MCF 10A (cell line): ENCODE results near the gene KRTAP12-3. TPM values are rescaled to one million over a fixed set of nuclear protein-coding genes. Genes with fewer than 3 reads are reported as not detected.

Experiments
- BruUV-seq: library from RNA; stranded (reverse); fragments of 400-500 nt; replicated peaks from 2 replicates; lab custom pipeline; 2021; lab: Mats Ljungman, UMichigan
- CTCF ChIA-PET: fragments of 300-600 bp; sonication (Branson Sonifier 250); formaldehyde crosslinking; extraction: SDS; loops from one replicate; lab custom pipeline; 2021; ENCODE audit warnings: antibody characterized with exemption, inconsistent platforms; lab: Yijun Ruan, JAX
- POLR2A ChIA-PET: fragments of 300-600, 350-650 bp; sonication (Branson Sonifier 250); formaldehyde crosslinking; extraction: SDS; loops from one replicate; lab custom pipeline; 2020; ENCODE audit warnings: antibody characterized with exemption, inconsistent platforms; lab: Yijun Ruan, JAX
- DNase-seq: peaks from one replicate; pipeline ENCODE4 v3.0.0-alpha.2; 2018; ENCODE audit not compliant: unreplicated experiment
- H3K27ac Mint-ChIP-seq: one replicate; pipeline ENCODE4 v1.8.0; 2022; ENCODE audit warnings: mild to moderate bottlenecking, low read depth, mixed read lengths; ENCODE audit not compliant: unreplicated experiment
- H3K27me3 Mint-ChIP-seq: one replicate; pipeline ENCODE4 v1.8.0; 2022; ENCODE audit warnings: mixed read lengths; ENCODE audit not compliant: insufficient read depth, unreplicated experiment
- H3K36me3 Mint-ChIP-seq: one replicate; pipeline ENCODE4 v1.8.0; 2022; ENCODE audit warnings: mild to moderate bottlenecking, moderate library complexity, mixed read lengths; ENCODE audit not compliant: insufficient read depth, unreplicated experiment
- H3K4me1 Mint-ChIP-seq: one replicate; pipeline ENCODE4 v1.8.0; 2022; ENCODE audit warnings: mixed read lengths; ENCODE audit not compliant: insufficient read depth, unreplicated experiment
- H3K4me3 Mint-ChIP-seq: one replicate; pipeline ENCODE4 v1.8.0; 2022; ENCODE audit warnings: mild to moderate bottlenecking, moderate library complexity, mixed read lengths; ENCODE audit not compliant: unreplicated experiment
- H3K9me3 Mint-ChIP-seq: one replicate; pipeline ENCODE4 v1.8.0; 2022; ENCODE audit warnings: mixed read lengths; ENCODE audit not compliant: unreplicated experiment
- CTCF ChIP-seq: fragments of 200-600 bp; IDR thresholded peaks from one replicate; pipeline ENCODE4 v1.8.0; 2022; ENCODE audit warnings: antibody characterized with exemption, mild to moderate bottlenecking; ENCODE audit not compliant: unreplicated experiment
- intact Hi-C: fragments of 100-400 bp; cut with micrococcal nuclease; formaldehyde crosslinking; loops from 2 replicates; pipeline ENCODE4 v1.14.1; 2022
- total RNA-seq: library from RNA; stranded (reverse); gene quantifications from 2 replicates; pipeline ENCODE4 v1.2.3, GENCODE V29; 2022

The KRTAP12-3 gene
- total RNA-seq, 1 experiment from 2014 or later = not detected

- DNase-seq = no peak
- no TSS peak for BruUV-seq
- ChIA-PET CTCF (no interaction called here), POLR2A (no interaction called here)
- no peak for TF ChIP-seq CTCF
- H3K36me3 Mint-ChIP-seq = no peaks in the 10 kb centered on the region
- H3K27me3 Mint-ChIP-seq = peaks cover 69% of the 10 kb centered on the region
- peaks cover 8% of the 10 kb centered on the region for H3K4me1 Mint-ChIP-seq
- peaks cover 25% of the 10 kb centered on the region for H3K9me3 Mint-ChIP-seq
- H3K4me3 Mint-ChIP-seq = no peak within 1 kb of the TSS
- no peak within 1 kb of the TSS for H3K27ac Mint-ChIP-seq
- intact Hi-C loops = no loop called here
These were observed 45.7 kb upstream of the KRTAP12-3 start, which contains the start of gene KRTAP10-8 for GRCh38 chr21:44612029-44612486. Gene KRTAP10-8, plus strand, starts transcription at chr21:44612079. Its CDS starts 22 bp downstream, at chr21:44612101.

- intact Hi-C loops = no loop called here
- peaks cover 8% of the 10 kb centered on the region for H3K4me1 Mint-ChIP-seq
- no peak overlapping the region for H3K4me3 Mint-ChIP-seq
- ChIA-PET POLR2A (no interaction called here), CTCF (interaction anchor here (0.5 to 1.1 kb wide), 2 partner anchors 130 to 180 kb away, joined by 3 read pairs; no protein-coding TSS in a partner anchor)
- no peak for TF ChIP-seq CTCF
- no peak overlapping the region for H3K27ac Mint-ChIP-seq
- peaks cover 25% of the 10 kb centered on the region for H3K9me3 Mint-ChIP-seq
- peaks cover 69% of the 10 kb centered on the region for H3K27me3 Mint-ChIP-seq
- no peaks in the 10 kb centered on the region for H3K36me3 Mint-ChIP-seq
- no peak for DNase-seq
- no TSS peak for BruUV-seq
These were observed 45.0 kb upstream of the KRTAP12-3 start for GRCh38 chr21:44612669-44613229.

- Mint-ChIP-seq H3K27ac (no peak overlapping the region), H3K9me3 (peaks cover 25% of the 10 kb centered on the region), H3K27me3 (peaks cover 69% of the 10 kb centered on the region), H3K4me1 (peaks cover 8% of the 10 kb centered on the region), H3K4me3 (no peak overlapping the region), H3K36me3 (no peaks in the 10 kb centered on the region)
- BruUV-seq = no TSS peak
- POLR2A ChIA-PET = no interaction called here
- CTCF ChIA-PET = interaction anchor here (1.1 kb wide), 1 partner anchor 129 kb away, joined by 3 read pairs; no protein-coding TSS in a partner anchor
- intact Hi-C loops = no loop called here
- no peak for DNase-seq
- TF ChIP-seq CTCF = no peak
These were observed 44.2 kb upstream of the KRTAP12-3 start for GRCh38 chr21:44613386-44614155.

- no peak for TF ChIP-seq CTCF
- no peak for DNase-seq
- Mint-ChIP-seq H3K36me3 (no peaks in the 10 kb centered on the region), H3K9me3 (peaks cover 23% of the 10 kb centered on the region), H3K27ac (no peak overlapping the region), H3K27me3 (peaks cover 69% of the 10 kb centered on the region), H3K4me3 (no peak overlapping the region), H3K4me1 (peaks cover 8% of the 10 kb centered on the region)
- intact Hi-C loops = no loop called here
- ChIA-PET CTCF (no interaction called here), POLR2A (no interaction called here)
- no TSS peak for BruUV-seq
These were observed 43.5 kb upstream of the KRTAP12-3 start for GRCh38 chr21:44614161-44614631.
